Measurements from ENCODE around the gene GNPTAB. TPM values are rescaled to one million over a fixed set of nuclear protein-coding genes. Genes with fewer than 3 reads are reported as not detected.

The GNPTAB gene
- 10 to 100 TPM; 24.0 to 28.3 TPM for total RNA-seq

GRCh38 chr12:101830367-101831325, at the start of gene GNPTAB:
GNPTAB (minus strand) TSS chr12:101830959; CDS start chr12:101830675, 284 bp downstream.
- DNase-seq (ENCODE audit: low spot score) (peak; percentile 70), ATAC-seq (ENCODE audit: insufficient number of reproducible peaks, low FRiP score, low read depth) (peak; percentile 98)
- Histone ChIP-seq H3K4me3 (peak within 1 kb of the TSS; percentile 98), H3K27ac (peak within 1 kb of the TSS; percentile 49 to 59), H3K27me3 (replicated peaks; ENCODE audit: insufficient read depth) (no peaks in the 10 kb centered on the region), H3K9me3 (no peaks in the 10 kb centered on the region), H3K36me3 (no peaks in the 10 kb centered on the region), H3K4me1 (ENCODE audit: control insufficient read depth in 1 of 2, low read depth in 2 of 2) (peaks cover 0 to 24% of the 10 kb centered on the region in 2 donors)
- TF ChIP-seq, protein P1, sequence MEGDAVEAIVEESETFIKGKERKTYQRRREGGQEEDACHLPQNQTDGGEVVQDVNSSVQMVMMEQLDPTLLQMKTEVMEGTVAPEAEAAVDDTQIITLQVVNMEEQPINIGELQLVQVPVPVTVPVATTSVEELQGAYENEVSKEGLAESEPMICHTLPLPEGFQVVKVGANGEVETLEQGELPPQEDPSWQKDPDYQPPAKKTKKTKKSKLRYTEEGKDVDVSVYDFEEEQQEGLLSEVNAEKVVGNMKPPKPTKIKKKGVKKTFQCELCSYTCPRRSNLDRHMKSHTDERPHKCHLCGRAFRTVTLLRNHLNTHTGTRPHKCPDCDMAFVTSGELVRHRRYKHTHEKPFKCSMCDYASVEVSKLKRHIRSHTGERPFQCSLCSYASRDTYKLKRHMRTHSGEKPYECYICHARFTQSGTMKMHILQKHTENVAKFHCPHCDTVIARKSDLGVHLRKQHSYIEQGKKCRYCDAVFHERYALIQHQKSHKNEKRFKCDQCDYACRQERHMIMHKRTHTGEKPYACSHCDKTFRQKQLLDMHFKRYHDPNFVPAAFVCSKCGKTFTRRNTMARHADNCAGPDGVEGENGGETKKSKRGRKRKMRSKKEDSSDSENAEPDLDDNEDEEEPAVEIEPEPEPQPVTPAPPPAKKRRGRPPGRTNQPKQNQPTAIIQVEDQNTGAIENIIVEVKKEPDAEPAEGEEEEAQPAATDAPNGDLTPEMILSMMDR (IDR thresholded peaks at IDR 0.05) = peak; percentile 67

DNA sequence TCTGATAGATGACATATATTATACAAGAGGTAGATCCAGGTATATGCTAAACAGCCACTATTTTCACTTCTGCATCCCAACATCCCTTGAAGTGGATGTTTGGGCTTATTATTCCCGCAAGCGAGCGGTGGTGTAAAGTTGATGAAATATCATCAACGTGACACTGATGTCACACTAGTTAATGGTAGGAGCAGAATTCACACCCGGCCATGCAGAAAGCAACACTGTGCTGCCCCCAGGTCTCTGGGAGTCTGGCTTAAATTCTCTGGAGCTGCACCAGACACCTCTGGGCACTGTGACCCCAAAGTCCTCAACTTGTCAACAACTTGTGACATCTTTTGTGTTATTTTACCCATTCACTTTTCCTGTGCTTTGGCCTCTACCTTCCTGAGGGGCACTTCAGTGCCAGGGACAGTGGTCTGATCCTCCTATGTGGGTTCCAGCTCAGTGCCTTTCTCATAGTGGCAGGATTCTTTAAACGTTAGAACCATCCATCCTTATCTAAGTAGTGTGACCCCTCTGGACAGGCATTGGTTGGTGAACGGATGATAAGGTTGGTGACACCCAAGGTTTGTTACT, 47.6 kb upstream of the GNPTAB start:
- Histone ChIP-seq H3K27me3 (replicated peaks; ENCODE audit: insufficient read depth) (no peaks in the 10 kb centered on the region), H3K4me1 (ENCODE audit: control insufficient read depth in 1 of 2, low read depth in 2 of 2) (peaks cover 3 to 10% of the 10 kb centered on the region in 2 donors), H3K36me3 (no peaks in the 10 kb centered on the region), H3K9me3 (no peaks in the 10 kb centered on the region), H3K27ac (peak overlapping the region; percentile 96 to 97), H3K4me3 (peak overlapping the region; percentile 83)
- ATAC-seq (ENCODE audit: insufficient number of reproducible peaks, low FRiP score, low read depth) = no peak
- TF ChIP-seq, protein P1 (IDR thresholded peaks at IDR 0.05) = no peak
- DNase-seq (ENCODE audit: low spot score) = no peak

- Histone ChIP-seq H3K4me1 (ENCODE audit: control insufficient read depth in 1 of 2, low read depth in 2 of 2) (peaks cover 3 to 10% of the 10 kb centered on the region in 2 donors), H3K9me3 (no peaks in the 10 kb centered on the region), H3K36me3 (no peaks in the 10 kb centered on the region), H3K27ac (peak overlapping the region; percentile 96 to 97), H3K4me3 (peak overlapping the region; percentile 83), H3K27me3 (replicated peaks; ENCODE audit: insufficient read depth) (no peaks in the 10 kb centered on the region)
- DNase-seq (ENCODE audit: low spot score) (no peak), ATAC-seq (ENCODE audit: insufficient number of reproducible peaks, low FRiP score, low read depth) (peak; percentile 3)
- TF ChIP-seq, protein P1 (IDR thresholded peaks at IDR 0.05) = no peak
Observed at GRCh38 chr12:101877806-101878242, 47.1 kb upstream of the GNPTAB start.

- Histone ChIP-seq H3K4me1 (ENCODE audit: control insufficient read depth in 1 of 2, low read depth in 2 of 2) (peaks cover 3 to 10% of the 10 kb centered on the region in 2 donors), H3K4me3 (peak within 1 kb of the TSS; percentile 83), H3K27ac (peak within 1 kb of the TSS; percentile 96 to 97), H3K9me3 (no peaks in the 10 kb centered on the region), H3K27me3 (replicated peaks; ENCODE audit: insufficient read depth) (no peaks in the 10 kb centered on the region), H3K36me3 (no peaks in the 10 kb centered on the region)
- DNase-seq (ENCODE audit: low spot score) (peak; percentile 66), ATAC-seq (ENCODE audit: insufficient number of reproducible peaks, low FRiP score, low read depth) (peak; percentile 68)
- TF ChIP-seq, protein P1 (IDR thresholded peaks at IDR 0.05) = peak; percentile 16
Observed at GRCh38 chr12:101876861-101877805, 46.4 kb upstream of the GNPTAB start, which contains the start of gene DRAM1. DRAM1 (plus strand) TSS chr12:101877580; CDS start chr12:101877790, 210 bp downstream.
